A549 treated with AZD9567 at 1 μM for 4 hours (cell line): ENCODE measurements around the gene NASP. TPM values are rescaled to one million over a fixed set of nuclear protein-coding genes. Genes with fewer than 3 reads are reported as not detected.

Experiments used
- total RNA-seq: library from RNA; stranded (reverse); fragments of 200-300 nt; extraction: Qiagen RNA extraction; gene quantifications from 5 replicates; pipeline ENCODE4 v1.2.3, GENCODE V29; 2022; ENCODE audit not compliant: insufficient read depth

The NASP gene
- total RNA-seq: 119 to 140 TPM (median 130 TPM) in 5 replicates

GRCh38 chr1:45583666-45584350 is at the start of gene NASP:
NASP (plus strand) TSS chr1:45584041; CDS start chr1:45584147, 106 bp downstream.

GRCh38 chr1:45550401-45551351 is 33.2 kb upstream of the NASP start, which contains the start of gene AKR1A1:
AKR1A1 (plus strand) TSS chr1:45550826; CDS start chr1:45561795, 10,969 bp downstream.

GRCh38 chr1:45623972-45624371 is 40.1 kb downstream of the NASP start, which contains the start of gene CCDC17:
CCDC17 (minus strand) TSS chr1:45624054; CDS start chr1:45623909, 145 bp downstream.

Other genes starting within 250 kb of the NASP start
- 12.1 to 14.1 TPM (median 13.2 TPM) in 5 replicates for gene TOE1, start 243.9 kb upstream of the NASP start, total RNA-seq
- 7.1 to 11.4 TPM (median 10.9 TPM) in 5 replicates for gene MUTYH, start 243.6 kb upstream of the NASP start, total RNA-seq
- 0.34 to 0.38 TPM (median 0.37 TPM) in 4 of 5 replicates, not detected in the other for gene TESK2, start 92.9 kb upstream of the NASP start, total RNA-seq
- gene CCDC163, start 84.0 kb upstream of the NASP start, total RNA-seq: 1.5 to 2.6 TPM (median 1.9 TPM) in 5 replicates
- 1.2 to 4.9 TPM (median 1.5 TPM) in 5 replicates for gene MMACHC, start 83.7 kb upstream of the NASP start, total RNA-seq
- gene PRDX1, start 62.2 kb upstream of the NASP start, total RNA-seq: 2,040 to 2,165 TPM (median 2,060 TPM) in 5 replicates
- 76.5 to 125 TPM (median 81.1 TPM) in 5 replicates for gene AKR1A1, start 33.2 kb upstream of the NASP start, total RNA-seq
- 0.28 to 0.53 TPM (median 0.36 TPM) in 4 of 5 replicates, not detected in the other for gene CCDC17, start 40.0 kb downstream of the NASP start, total RNA-seq
- 30.7 to 41.9 TPM (median 34.8 TPM) in 5 replicates for gene GPBP1L1, start 102.5 kb downstream of the NASP start, total RNA-seq
- gene TMEM69, start 104.1 kb downstream of the NASP start, total RNA-seq: 16.8 to 21.1 TPM (median 17.9 TPM) in 5 replicates
- gene IPP, start 166.6 kb downstream of the NASP start, total RNA-seq: 4.1 to 5.3 TPM (median 5.1 TPM) in 5 replicates
- 17.4 to 29.0 TPM (median 19.4 TPM) in 5 replicates for gene MAST2, start 219.6 kb downstream of the NASP start, total RNA-seq